Ishikawa (cell line): ENCODE data around the gene CDC42BPG.

Source experiments
- CEBPB ChIP-seq: IDR thresholded peaks from 2 replicates; pipeline ENCODE4 v1.6.1; 2012
- CREB1 ChIP-seq: IDR thresholded peaks from 2 replicates; pipeline ENCODE4 v1.6.1; 2012; ENCODE audit warnings: low read depth
- EP300 ChIP-seq: IDR thresholded peaks from 2 replicates; pipeline ENCODE4 v1.6.1; 2012; ENCODE audit warnings: borderline replicate concordance
- REST ChIP-seq: IDR thresholded peaks from 2 replicates; pipeline ENCODE4 v1.6.1; 2012; ENCODE audit warnings: low read depth, mild to moderate bottlenecking
- TAF1 ChIP-seq: IDR thresholded peaks from 2 replicates; pipeline ENCODE4 v1.6.1; 2012; ENCODE audit warnings: low read depth, mild to moderate bottlenecking
- ZBTB7A ChIP-seq: IDR thresholded peaks from 2 replicates; pipeline ENCODE4 v1.6.1; 2012; ENCODE audit warnings: low read depth

GRCh38 chr11:64858467-64859263 lies 14.2 kb upstream of the CDC42BPG start:
- TF ChIP-seq EP300: no peak
- no peak for TF ChIP-seq ZBTB7A
- no peak for TF ChIP-seq CEBPB
- TF ChIP-seq REST: no peak
- TF ChIP-seq CREB1: no peak
- TF ChIP-seq TAF1: no peak
